H1 (cell line): ENCODE results near the gene TP53. TPM values are rescaled to one million over a fixed set of nuclear protein-coding genes. Genes with fewer than 3 reads are reported as not detected.

Experiments
- CHD2 ChIP-seq: IDR thresholded peaks from 2 replicates; pipeline ENCODE4 v1.6.1; 2012; ENCODE audit warnings: low read length, improper control_type of control experiment
- CTBP2 ChIP-seq: IDR thresholded peaks from 2 replicates; pipeline ENCODE4 v1.7.0; 2011; ENCODE audit warnings: borderline replicate concordance, mild to moderate bottlenecking, moderate library complexity, mixed read lengths, low read length; ENCODE audit not compliant: insufficient read depth, insufficient read length
- EP300 ChIP-seq, 2 experiments: IDR thresholded peaks; 1 replicate in 1 of 2; 2 replicates in 1 of 2; pipeline ENCODE4 v1.6.1; 2011 to 2012; ENCODE audit warnings: low read depth in 2 of 2, low read length in 2 of 2, mild to moderate bottlenecking in 2 of 2, borderline replicate concordance in 1 of 2, inconsistent platforms in 1 of 2, moderate library complexity in 1 of 2
- RAD21 ChIP-seq, 2 experiments: IDR thresholded peaks in 1 of 2; conservative IDR thresholded peaks in 1 of 2; 2 replicates each; pipeline ENCODE4 v1.6.1; 2011; ENCODE audit warnings: low read depth in 2 of 2, low read length in 2 of 2, improper control_type of control experiment in 1 of 2, inconsistent platforms in 1 of 2, mild to moderate bottlenecking in 1 of 2, moderate library complexity in 1 of 2
- SIRT6 ChIP-seq: IDR thresholded peaks from one replicate; pipeline ENCODE4 v1.7.1; 2012; ENCODE audit warnings: low read length, inconsistent platforms
- TEAD4 ChIP-seq: IDR thresholded peaks from 2 replicates; pipeline ENCODE4 v1.6.1; 2012; ENCODE audit warnings: low read depth, low read length, inconsistent platforms, mixed read lengths
- polyA plus RNA-seq, 7 experiments: library from polyadenylated mRNA; depleted of rRNA in 3 of 7; stranded (reverse) in 5 of 7; unstranded in 2 of 7; fragments of >200 nt in 5 of 7; fragments of 200-250 nt in 2 of 7; gene quantifications; 1 replicate in 5 of 7; 2 replicates in 1 of 7; 4 replicates in 1 of 7; pipeline versions ENCODE4 v1.2.1 to v1.2.3, GENCODE V29; 2011 to 2013; ENCODE audit warnings: missing spikeins in 2 of 7, mixed read lengths in 2 of 7
- total RNA-seq: library from RNA; stranded (reverse); fragmentation: NEBNext Ultra II Directional; extraction: Animal tissue kit (Norgen Biotek cat#: 25700); gene quantifications from 2 replicates; pipeline ENCODE4 v1.2.1, GENCODE V29; 2021
- TF ChIP-seq, protein P1 (sequence below): IDR thresholded peaks from 2 replicates; pipeline ENCODE4 v1.6.1; 2012; ENCODE audit warnings: inconsistent platforms
- TF ChIP-seq, protein P2 (sequence below): fragments of 300-600 bp; sonication (generic); IDR thresholded peaks from 2 replicates; pipeline ENCODE4 v1.7.1; 2012; ENCODE audit warnings: low read length, moderate library complexity, mild to moderate bottlenecking, inconsistent platforms; ENCODE audit not compliant: insufficient replicate concordance

TP53 gene
- total and polyA plus RNA-seq, 2 of the 8 experiments (the other 6 are each of a cell fraction or from before 2014, with no cell fraction given) = 143 to 198 TPM

DNA sequence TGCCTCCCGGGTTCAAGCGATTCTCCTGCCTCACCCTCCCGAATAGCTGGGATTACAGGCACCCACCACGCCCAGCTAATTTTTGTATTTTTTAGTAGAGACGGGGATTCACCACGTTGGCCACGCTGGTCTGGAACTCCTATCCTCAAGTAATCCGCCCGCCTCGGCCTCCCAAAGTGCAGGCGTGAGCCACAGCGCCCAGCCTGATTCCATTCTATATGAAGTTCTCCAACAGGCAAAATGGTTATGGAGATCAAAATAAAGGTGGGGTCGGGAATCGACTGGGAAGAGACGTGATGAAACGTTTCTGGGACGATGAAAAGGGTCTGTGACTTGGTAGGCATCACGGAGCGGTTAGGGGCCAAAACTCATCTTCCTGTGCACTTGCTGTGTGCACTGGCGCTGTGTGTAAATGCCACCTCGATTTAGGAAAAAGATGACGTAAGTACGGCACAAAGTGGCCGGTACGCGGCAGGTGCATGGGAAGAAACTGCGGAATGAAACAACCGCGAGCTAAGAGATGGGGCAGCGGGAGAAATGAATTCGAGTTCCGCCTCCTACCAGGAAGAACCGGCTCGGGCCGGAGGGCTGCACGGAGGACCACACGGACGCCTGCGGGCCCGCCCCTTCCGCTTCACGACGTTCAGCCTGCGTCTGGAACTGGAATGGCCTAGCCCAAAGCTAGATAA, 1.6 kb downstream of the TP53 start (continued):
- TF ChIP-seq, protein P1, sequence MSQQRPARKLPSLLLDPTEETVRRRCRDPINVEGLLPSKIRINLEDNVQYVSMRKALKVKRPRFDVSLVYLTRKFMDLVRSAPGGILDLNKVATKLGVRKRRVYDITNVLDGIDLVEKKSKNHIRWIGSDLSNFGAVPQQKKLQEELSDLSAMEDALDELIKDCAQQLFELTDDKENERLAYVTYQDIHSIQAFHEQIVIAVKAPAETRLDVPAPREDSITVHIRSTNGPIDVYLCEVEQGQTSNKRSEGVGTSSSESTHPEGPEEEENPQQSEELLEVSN = peak; percentile 58
- no peak for TF ChIP-seq EP300 (IDR thresholded peaks at IDR 0.05; ENCODE audit: borderline replicate concordance in 1 of 2, low read depth in 2 of 2, low read length in 2 of 2)
- TF ChIP-seq, protein P2, sequence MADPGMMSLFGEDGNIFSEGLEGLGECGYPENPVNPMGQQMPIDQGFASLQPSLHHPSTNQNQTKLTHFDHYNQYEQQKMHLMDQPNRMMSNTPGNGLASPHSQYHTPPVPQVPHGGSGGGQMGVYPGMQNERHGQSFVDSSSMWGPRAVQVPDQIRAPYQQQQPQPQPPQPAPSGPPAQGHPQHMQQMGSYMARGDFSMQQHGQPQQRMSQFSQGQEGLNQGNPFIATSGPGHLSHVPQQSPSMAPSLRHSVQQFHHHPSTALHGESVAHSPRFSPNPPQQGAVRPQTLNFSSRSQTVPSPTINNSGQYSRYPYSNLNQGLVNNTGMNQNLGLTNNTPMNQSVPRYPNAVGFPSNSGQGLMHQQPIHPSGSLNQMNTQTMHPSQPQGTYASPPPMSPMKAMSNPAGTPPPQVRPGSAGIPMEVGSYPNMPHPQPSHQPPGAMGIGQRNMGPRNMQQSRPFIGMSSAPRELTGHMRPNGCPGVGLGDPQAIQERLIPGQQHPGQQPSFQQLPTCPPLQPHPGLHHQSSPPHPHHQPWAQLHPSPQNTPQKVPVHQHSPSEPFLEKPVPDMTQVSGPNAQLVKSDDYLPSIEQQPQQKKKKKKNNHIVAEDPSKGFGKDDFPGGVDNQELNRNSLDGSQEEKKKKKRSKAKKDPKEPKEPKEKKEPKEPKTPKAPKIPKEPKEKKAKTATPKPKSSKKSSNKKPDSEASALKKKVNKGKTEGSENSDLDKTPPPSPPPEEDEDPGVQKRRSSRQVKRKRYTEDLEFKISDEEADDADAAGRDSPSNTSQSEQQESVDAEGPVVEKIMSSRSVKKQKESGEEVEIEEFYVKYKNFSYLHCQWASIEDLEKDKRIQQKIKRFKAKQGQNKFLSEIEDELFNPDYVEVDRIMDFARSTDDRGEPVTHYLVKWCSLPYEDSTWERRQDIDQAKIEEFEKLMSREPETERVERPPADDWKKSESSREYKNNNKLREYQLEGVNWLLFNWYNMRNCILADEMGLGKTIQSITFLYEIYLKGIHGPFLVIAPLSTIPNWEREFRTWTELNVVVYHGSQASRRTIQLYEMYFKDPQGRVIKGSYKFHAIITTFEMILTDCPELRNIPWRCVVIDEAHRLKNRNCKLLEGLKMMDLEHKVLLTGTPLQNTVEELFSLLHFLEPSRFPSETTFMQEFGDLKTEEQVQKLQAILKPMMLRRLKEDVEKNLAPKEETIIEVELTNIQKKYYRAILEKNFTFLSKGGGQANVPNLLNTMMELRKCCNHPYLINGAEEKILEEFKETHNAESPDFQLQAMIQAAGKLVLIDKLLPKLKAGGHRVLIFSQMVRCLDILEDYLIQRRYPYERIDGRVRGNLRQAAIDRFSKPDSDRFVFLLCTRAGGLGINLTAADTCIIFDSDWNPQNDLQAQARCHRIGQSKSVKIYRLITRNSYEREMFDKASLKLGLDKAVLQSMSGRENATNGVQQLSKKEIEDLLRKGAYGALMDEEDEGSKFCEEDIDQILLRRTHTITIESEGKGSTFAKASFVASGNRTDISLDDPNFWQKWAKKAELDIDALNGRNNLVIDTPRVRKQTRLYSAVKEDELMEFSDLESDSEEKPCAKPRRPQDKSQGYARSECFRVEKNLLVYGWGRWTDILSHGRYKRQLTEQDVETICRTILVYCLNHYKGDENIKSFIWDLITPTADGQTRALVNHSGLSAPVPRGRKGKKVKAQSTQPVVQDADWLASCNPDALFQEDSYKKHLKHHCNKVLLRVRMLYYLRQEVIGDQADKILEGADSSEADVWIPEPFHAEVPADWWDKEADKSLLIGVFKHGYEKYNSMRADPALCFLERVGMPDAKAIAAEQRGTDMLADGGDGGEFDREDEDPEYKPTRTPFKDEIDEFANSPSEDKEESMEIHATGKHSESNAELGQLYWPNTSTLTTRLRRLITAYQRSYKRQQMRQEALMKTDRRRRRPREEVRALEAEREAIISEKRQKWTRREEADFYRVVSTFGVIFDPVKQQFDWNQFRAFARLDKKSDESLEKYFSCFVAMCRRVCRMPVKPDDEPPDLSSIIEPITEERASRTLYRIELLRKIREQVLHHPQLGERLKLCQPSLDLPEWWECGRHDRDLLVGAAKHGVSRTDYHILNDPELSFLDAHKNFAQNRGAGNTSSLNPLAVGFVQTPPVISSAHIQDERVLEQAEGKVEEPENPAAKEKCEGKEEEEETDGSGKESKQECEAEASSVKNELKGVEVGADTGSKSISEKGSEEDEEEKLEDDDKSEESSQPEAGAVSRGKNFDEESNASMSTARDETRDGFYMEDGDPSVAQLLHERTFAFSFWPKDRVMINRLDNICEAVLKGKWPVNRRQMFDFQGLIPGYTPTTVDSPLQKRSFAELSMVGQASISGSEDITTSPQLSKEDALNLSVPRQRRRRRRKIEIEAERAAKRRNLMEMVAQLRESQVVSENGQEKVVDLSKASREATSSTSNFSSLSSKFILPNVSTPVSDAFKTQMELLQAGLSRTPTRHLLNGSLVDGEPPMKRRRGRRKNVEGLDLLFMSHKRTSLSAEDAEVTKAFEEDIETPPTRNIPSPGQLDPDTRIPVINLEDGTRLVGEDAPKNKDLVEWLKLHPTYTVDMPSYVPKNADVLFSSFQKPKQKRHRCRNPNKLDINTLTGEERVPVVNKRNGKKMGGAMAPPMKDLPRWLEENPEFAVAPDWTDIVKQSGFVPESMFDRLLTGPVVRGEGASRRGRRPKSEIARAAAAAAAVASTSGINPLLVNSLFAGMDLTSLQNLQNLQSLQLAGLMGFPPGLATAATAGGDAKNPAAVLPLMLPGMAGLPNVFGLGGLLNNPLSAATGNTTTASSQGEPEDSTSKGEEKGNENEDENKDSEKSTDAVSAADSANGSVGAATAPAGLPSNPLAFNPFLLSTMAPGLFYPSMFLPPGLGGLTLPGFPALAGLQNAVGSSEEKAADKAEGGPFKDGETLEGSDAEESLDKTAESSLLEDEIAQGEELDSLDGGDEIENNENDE = no peak
- no peak for TF ChIP-seq SIRT6
- TF ChIP-seq TEAD4 = 0 out of 2 replicates have a peak, but pooled peaks have one; percentile 17
- peak; percentile 5 to 9; a peak in 2 of 4 replicates for TF ChIP-seq RAD21 (IDR thresholded peaks at IDR 0.05 in 1 of 2, conservative IDR thresholded peaks at IDR 0.05 in 1 of 2; ENCODE audit: low read depth in 2 of 2, low read length in 2 of 2)
- no peak for TF ChIP-seq CTBP2
- peak; percentile 47 for TF ChIP-seq CHD2
